Gastroesophageal sphincter (tissue), 3 donors: ENCODE measurements around the gene MEMO1.

Source experiments
- EP300 ChIP-seq: sonication (generic); formaldehyde crosslinking; IDR thresholded peaks from one replicate; pipeline ENCODE4 v1.6.1; 2017; ENCODE audit warnings: antibody characterized with exemption, mild to moderate bottlenecking
- POLR2A ChIP-seq, 2 donors: fragments of 450-650 bp; IDR thresholded peaks; one replicate each; pipeline ENCODE4 v1.6.1; 2017; ENCODE audit warnings: antibody characterized with exemption in 2 of 2, mild to moderate bottlenecking in 2 of 2, moderate library complexity in 1 of 2
- POLR2AphosphoS5 ChIP-seq: sonication (generic); formaldehyde crosslinking; IDR thresholded peaks from one replicate; pipeline ENCODE4 v1.6.1; 2017; ENCODE audit warnings: antibody characterized with exemption
- TF ChIP-seq, protein P1 (sequence below), 4 experiments: fragments of 200-600 bp in 2 of 4; fragments of 450-650 bp in 2 of 4; sonication (generic) in 1 of 4; IDR thresholded peaks; one replicate each; pipeline ENCODE4 v1.5.1; 2017 to 2019; ENCODE audit warnings: antibody characterized with exemption in 4 of 4, mild to moderate bottlenecking in 2 of 4, moderate library complexity in 2 of 4

DNA sequence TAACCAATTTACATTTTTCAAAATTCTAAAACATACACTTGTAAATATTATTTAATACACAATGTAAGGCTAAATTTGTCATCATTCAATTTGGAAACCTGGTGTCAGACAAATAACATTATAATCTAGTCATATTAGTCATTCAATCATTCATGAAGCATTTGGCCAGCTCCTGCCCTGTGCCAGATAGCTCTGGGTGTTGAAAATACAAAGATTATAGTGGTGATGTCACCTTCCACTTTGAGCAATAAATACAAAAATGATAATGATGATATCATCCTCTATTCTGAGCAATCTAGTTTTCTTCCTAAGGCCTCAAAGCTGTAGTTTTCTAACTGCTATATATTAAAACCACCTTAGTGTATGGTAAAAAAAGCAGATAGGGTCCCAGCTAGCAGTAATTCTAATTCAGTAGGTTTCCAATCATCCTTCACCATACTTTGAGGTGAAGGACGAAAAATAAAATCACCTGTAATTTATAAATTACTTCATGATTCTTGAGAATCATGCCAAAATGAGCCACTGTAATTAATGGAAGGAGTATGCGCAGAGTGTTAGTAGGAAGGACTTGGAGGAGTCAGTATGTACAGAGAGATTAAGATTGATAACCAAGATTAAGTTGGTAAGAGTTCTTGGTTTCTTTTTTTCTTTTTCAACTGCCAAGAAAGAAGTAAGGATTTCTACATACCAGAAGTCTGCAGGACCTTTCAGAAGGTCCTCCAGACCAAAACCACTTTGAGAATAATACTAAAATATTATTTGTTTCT is 23.2 kb downstream of the MEMO1 start:
- TF ChIP-seq, protein P1, sequence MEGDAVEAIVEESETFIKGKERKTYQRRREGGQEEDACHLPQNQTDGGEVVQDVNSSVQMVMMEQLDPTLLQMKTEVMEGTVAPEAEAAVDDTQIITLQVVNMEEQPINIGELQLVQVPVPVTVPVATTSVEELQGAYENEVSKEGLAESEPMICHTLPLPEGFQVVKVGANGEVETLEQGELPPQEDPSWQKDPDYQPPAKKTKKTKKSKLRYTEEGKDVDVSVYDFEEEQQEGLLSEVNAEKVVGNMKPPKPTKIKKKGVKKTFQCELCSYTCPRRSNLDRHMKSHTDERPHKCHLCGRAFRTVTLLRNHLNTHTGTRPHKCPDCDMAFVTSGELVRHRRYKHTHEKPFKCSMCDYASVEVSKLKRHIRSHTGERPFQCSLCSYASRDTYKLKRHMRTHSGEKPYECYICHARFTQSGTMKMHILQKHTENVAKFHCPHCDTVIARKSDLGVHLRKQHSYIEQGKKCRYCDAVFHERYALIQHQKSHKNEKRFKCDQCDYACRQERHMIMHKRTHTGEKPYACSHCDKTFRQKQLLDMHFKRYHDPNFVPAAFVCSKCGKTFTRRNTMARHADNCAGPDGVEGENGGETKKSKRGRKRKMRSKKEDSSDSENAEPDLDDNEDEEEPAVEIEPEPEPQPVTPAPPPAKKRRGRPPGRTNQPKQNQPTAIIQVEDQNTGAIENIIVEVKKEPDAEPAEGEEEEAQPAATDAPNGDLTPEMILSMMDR (IDR thresholded peaks at IDR 0.05): no peak
- no peak for TF ChIP-seq POLR2A (IDR thresholded peaks at IDR 0.05)
- no peak for TF ChIP-seq EP300
- TF ChIP-seq POLR2AphosphoS5: no peak
